ENCODE data around the gene C1orf105. TPM values are rescaled to one million over a fixed set of nuclear protein-coding genes. Genes with fewer than 3 reads are reported as not detected.

C1orf105 gene
- total and polyA plus RNA-seq, 10 of the 15 experiments (the other 5 are each of a cell fraction or from before 2014, with no cell fraction given): not detected

GRCh38 chr1:172447641-172448040 is 27.2 kb downstream of the C1orf105 start (continued):
- TF ChIP-seq REST (IDR thresholded peaks at IDR 0.05; ENCODE audit: low read depth, low read length): no peak
- TF ChIP-seq ZNF622 (IDR thresholded peaks at IDR 0.05): no peak

- no peaks in the 10 kb centered on the region for H3K9me3 ChIP-seq (replicated peaks; ENCODE audit: control insufficient read depth, insufficient read depth, low read length)
- POLR2A ChIA-PET: no interaction called here
- H3K27ac ChIP-seq (ENCODE audit: control insufficient read depth, insufficient read depth): no peak overlapping the region
- SMC1A ChIA-PET (ENCODE audit: uncharacterized antibody, unreplicated experiment): interaction anchor here (0.8 to 1.4 kb wide), 3 partner anchors 278 to 397 kb away, joined by 3 to 5 read pairs (median 3); no protein-coding TSS in a partner anchor
- no peaks in the 10 kb centered on the region; a peak in 1 of 4 replicates for H3K27me3 ChIP-seq (replicated peaks in 1 of 2; ENCODE audit: control insufficient read depth in 2 of 2, insufficient read depth in 2 of 2, low read length in 1 of 2)
- RAD21 ChIA-PET (ENCODE audit: unreplicated experiment): interaction anchor here (1.9 kb wide), 1 partner anchor 271 kb away, joined by 11 read pairs; no protein-coding TSS in a partner anchor
- CTCF ChIA-PET: interaction anchor here (1.5 to 5.9 kb wide), 2 partner anchors 12 to 270 kb away, joined by 3 to 48 read pairs; no protein-coding TSS in a partner anchor
- intact Hi-C loops (cut with micrococcal nuclease; ENCODE audit: unreplicated experiment) (no loop called here), in situ Hi-C loops (cut with MboI) (loop anchor here (25.0 kb wide), 1 partner anchor 662 kb away; the partner anchor contains the start of gene METTL13)
- H3K4me3 ChIP-seq: no peak overlapping the region
- H3K4me1 ChIP-seq (ENCODE audit: control insufficient read depth, insufficient read depth, low read length): no peaks in the 10 kb centered on the region
- no peak overlapping the region for H3K4me2 ChIP-seq (ENCODE audit: control insufficient read depth, insufficient read depth)
- no peak overlapping the region for H3K9ac ChIP-seq (ENCODE audit: control insufficient read depth, insufficient read depth, low read length)
- no peak for FAIRE-seq
- DNase-seq (ENCODE audit: low read depth, low spot score): no peak
- ATAC-seq: no peak
- WGBS (ENCODE audit: insufficient coverage, insufficient replicate concordance, low lambda C conversion rate, missing lambda C conversion rate): 17% methylated on average over 6 of the region's 6 CpGs
- H3K79me2 ChIP-seq (ENCODE audit: control insufficient read depth, insufficient read depth, low read length): no peaks in the 10 kb centered on the region
- no peaks in the 10 kb centered on the region for H4K20me1 ChIP-seq (ENCODE audit: control insufficient read depth, insufficient read depth)
- no TSS peak for BruUV-seq (replicated peaks)
- no peaks in the 10 kb centered on the region for H3K36me3 ChIP-seq (ENCODE audit: control insufficient read depth in 2 of 2, insufficient read depth in 2 of 2, low read length in 1 of 2)
- H2AFZ ChIP-seq (ENCODE audit: control insufficient read depth, low read depth, low read length): no peak overlapping the region
- TF ChIP-seq JUND (IDR thresholded peaks at IDR 0.05; ENCODE audit: low read depth, low read length) (no peak), NFYA (IDR thresholded peaks at IDR 0.05; ENCODE audit: borderline replicate concordance, low read depth, low read length) (no peak), NFXL1 (IDR thresholded peaks at IDR 0.05; ENCODE audit: borderline replicate concordance) (no peak), ATF2 (IDR thresholded peaks at IDR 0.05; ENCODE audit: low read length) (no peak), FOXK2 (IDR thresholded peaks at IDR 0.05) (no peak), RELB (IDR thresholded peaks at IDR 0.05; ENCODE audit: low read depth) (no peak), SUZ12 (IDR thresholded peaks at IDR 0.05; ENCODE audit: unreplicated experiment) (no peak), SP1 (IDR thresholded peaks at IDR 0.05; ENCODE audit: low read depth, low read length) (no peak), CHD1 (IDR thresholded peaks at IDR 0.05; ENCODE audit: low read depth, low read length) (no peak), BMI1 (IDR thresholded peaks at IDR 0.05; ENCODE audit: borderline replicate concordance) (no peak), CBFB (IDR thresholded peaks at IDR 0.05; ENCODE audit: low read depth) (no peak), SMC3 (IDR thresholded peaks at IDR 0.05; ENCODE audit: borderline replicate concordance, low read length) (no peak)
These were observed 28.6 kb downstream of the C1orf105 start for GRCh38 chr1:172448995-172449584.

Measured in GM12878 (cell line).